Central memory CD8-positive, alpha-beta T cell (primary cell): Measurements from ENCODE around the gene SP3.

Source experiments
- ATAC-seq: fragments of 150-1000 bp; cut with Tn5 transposase; replicated peaks from 2 replicates; pipeline ENCODE4 v1.10.0; 2022; ENCODE audit warnings: mild to moderate bottlenecking, moderate FRiP score, moderate number of reproducible peaks; ENCODE audit not compliant: poor library complexity, severe bottlenecking; ENCODE audit errors: extremely low read depth
- DNase-seq, 2 donors: peaks; one replicate each; pipeline ENCODE4 v3.0.0; 2021; ENCODE audit warnings: low spot score in 2 of 2
- H3K27ac Mint-ChIP-seq: one replicate; pipeline ENCODE4 v1.8.0; 2022; ENCODE audit warnings: low read depth, mild to moderate bottlenecking, moderate library complexity, mixed read lengths
- H3K27me3 Mint-ChIP-seq: one replicate; pipeline ENCODE4 v1.8.0; 2022; ENCODE audit warnings: mixed read lengths
- H3K36me3 Mint-ChIP-seq: one replicate; pipeline ENCODE4 v1.8.0; 2022; ENCODE audit warnings: mild to moderate bottlenecking, moderate library complexity, mixed read lengths; ENCODE audit not compliant: insufficient read depth
- H3K4me1 Mint-ChIP-seq: one replicate; pipeline ENCODE4 v1.8.0; 2022; ENCODE audit warnings: mixed read lengths
- H3K4me3 Mint-ChIP-seq: one replicate; pipeline ENCODE4 v1.8.0; 2022; ENCODE audit warnings: mild to moderate bottlenecking, moderate library complexity, mixed read lengths
- H3K9me3 Mint-ChIP-seq: one replicate; pipeline ENCODE4 v1.8.0; 2022; ENCODE audit warnings: mixed read lengths

SP3 gene

DNA sequence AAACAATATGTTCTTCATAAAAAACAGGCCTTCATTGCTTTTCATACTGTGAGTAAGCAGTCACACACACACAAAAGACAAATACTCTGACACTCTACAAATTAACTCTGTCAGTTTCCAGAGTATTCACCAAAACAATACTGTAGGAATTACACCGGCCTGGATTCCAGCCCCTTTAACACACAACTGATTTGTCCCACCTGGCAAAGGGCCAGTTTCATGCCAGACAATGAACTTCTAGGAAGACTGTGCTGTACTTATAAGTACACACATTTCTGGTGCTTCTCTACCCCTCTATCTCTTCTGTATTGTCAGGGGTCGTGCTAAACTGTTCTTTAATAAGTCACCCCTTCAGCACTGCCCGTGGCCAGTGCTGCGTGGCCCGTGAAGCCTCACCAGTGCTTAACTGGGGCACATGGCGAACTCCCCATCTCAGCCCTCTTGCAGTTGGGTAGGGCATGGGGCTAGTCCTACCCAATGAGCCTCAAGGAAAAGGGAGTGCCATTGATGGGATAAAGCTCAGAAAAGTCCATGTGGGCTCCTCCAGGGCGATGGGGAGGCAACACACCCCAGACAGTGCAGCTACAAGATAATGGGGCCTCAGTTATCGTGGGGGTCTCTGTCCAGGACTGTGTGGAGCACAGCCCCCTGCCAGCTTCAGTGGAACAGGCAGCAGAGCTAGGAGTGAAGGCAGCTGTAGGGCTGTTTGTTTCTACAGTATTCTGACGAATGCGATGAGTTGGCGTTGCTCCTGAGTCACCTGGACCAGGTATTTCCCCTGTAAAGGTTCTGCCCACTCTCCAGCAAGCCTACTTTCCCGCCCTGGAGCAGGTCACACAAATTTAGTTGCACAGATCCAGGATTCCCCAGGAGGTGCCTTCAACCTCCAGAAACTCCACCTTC, 99.0 kb downstream of the SP3 start:
- Mint-ChIP-seq H3K36me3 (no peaks in the 10 kb centered on the region), H3K27me3 (peaks cover 56% of the 10 kb centered on the region), H3K4me1 (no peaks in the 10 kb centered on the region), H3K27ac (no peak overlapping the region), H3K4me3 (no peak overlapping the region), H3K9me3 (no peaks in the 10 kb centered on the region)
- DNase-seq (no peak), ATAC-seq (no peak)

DNA sequence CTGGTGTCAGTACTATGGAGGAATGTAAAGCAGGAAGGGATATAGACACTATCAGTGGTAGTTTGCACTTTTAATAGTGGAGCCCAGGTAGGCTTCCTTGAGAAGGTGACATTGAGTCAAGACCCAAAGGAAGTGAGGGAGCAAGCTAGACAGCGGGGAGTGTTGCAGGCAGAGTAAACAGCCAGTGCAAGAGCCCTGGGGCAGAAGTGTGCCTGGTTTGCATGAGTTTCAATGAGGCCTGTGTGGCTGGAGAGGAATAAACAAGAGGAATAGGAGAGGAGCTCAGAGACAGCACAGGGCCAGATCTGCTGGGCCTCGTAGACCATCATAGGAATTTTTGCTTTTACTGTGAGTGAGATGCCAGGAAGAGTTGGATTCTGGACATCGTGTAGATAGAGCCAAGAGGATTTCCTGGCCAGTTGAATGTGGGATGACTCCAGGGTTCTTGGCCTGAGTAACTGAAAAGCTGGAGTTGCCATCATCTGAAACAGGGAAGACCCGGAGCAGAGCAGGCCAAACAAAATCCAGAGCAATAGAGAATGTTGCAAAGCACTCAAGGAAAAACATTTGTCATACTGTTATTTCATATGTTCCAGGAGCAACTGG, 102.5 kb downstream of the SP3 start:
- Mint-ChIP-seq H3K27ac (no peak overlapping the region), H3K36me3 (no peaks in the 10 kb centered on the region), H3K9me3 (no peaks in the 10 kb centered on the region), H3K27me3 (peaks cover 60% of the 10 kb centered on the region), H3K4me3 (no peak overlapping the region), H3K4me1 (no peaks in the 10 kb centered on the region)
- no peak for ATAC-seq
- no peak for DNase-seq

DNA sequence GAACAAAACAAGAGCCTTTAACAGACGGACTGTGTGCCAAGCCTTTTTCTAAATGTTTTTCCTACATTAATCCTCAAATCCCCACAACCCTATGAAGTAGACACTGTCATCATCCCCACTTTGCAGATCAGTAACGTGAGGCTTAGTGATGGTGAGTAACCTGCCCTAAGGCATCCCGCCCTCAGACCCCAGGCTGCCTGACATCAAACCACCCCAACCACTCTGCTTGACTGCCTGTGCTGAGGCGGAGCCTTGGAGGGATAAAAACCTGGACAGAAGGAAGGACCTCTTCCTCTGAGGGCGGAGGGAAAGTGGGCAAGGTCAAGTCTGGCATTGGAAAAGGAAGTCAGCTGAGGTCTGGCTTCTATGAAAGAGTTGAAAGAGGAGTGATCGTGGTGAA, 104.6 kb downstream of the SP3 start:
- no peaks in the 10 kb centered on the region for H3K4me1 Mint-ChIP-seq
- no peak overlapping the region for H3K4me3 Mint-ChIP-seq
- no peaks in the 10 kb centered on the region for H3K9me3 Mint-ChIP-seq
- ATAC-seq, result no peak
- H3K36me3 Mint-ChIP-seq, result no peaks in the 10 kb centered on the region
- no peak for DNase-seq
- H3K27ac Mint-ChIP-seq, result no peak overlapping the region
- H3K27me3 Mint-ChIP-seq, result peaks cover 42% of the 10 kb centered on the region

DNA sequence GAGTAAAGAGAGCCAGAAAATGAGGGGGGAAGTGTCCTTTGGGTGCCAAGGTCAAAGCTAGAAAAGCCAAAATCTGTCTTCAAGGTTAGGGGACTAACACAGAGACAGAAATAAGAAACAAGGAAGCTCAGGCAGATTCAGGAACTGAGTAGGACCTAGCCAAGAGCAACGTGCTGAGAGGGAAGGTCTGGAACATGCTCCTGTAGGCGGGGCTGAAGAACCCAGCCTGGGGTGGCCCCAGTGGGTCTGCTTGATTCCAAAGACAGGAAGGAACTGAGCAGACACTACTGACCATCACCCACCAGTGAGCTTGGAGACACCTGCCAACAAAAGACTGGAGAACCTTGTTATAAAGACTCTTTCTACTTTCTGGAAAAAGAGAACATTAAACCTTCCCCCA, 105.1 kb downstream of the SP3 start:
- H3K9me3 Mint-ChIP-seq, result no peaks in the 10 kb centered on the region
- no peaks in the 10 kb centered on the region for H3K36me3 Mint-ChIP-seq
- H3K27ac Mint-ChIP-seq, result no peak overlapping the region
- H3K27me3 Mint-ChIP-seq, result peaks cover 44% of the 10 kb centered on the region
- ATAC-seq (no peak), DNase-seq (no peak)
- no peak overlapping the region for H3K4me3 Mint-ChIP-seq
- no peaks in the 10 kb centered on the region for H3K4me1 Mint-ChIP-seq

DNA sequence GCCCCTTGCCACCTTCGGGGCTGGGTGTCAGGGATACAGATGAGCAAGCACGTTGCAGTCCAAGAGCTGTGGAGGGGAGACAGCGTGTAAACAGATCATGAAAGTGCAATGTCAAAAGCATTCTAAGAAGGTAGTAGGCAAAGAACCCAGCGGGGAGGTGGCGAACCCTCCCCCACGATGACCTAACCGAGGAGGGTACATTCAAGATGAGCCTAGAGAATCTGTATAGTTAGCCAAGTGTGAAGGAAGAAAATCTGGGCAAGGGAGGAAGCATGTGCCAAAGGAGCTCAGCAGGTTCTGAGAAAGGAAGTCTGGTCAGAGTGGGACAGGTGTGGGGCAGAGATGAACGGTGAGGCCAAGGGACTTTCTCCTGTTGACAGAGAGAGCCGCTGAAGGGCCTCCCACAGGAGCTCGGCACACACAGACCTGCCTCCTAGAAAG, 106.9 kb downstream of the SP3 start:
- DNase-seq, result no peak
- H3K27ac Mint-ChIP-seq, result no peak overlapping the region
- ATAC-seq, result no peak
- no peak overlapping the region for H3K4me3 Mint-ChIP-seq
- no peaks in the 10 kb centered on the region for H3K36me3 Mint-ChIP-seq
- H3K4me1 Mint-ChIP-seq, result no peaks in the 10 kb centered on the region
- H3K9me3 Mint-ChIP-seq, result no peaks in the 10 kb centered on the region
- H3K27me3 Mint-ChIP-seq, result peaks cover 58% of the 10 kb centered on the region
